Head of caudate nucleus (tissue), 42 donors: ENCODE measurements around the gene OR51B4.
A peak's percentile ranks its signal among the peaks of the same experiment; 100 is the strongest.
"Not testable (repeated sequence)": the region's sequence is repeated elsewhere in the genome, so short reads cannot be mapped to it uniquely, and the experiment has no call there.

Source experiments
- DNase-seq, 42 donors: peaks; one replicate each; pipeline versions ENCODE4 v3.0.0 to v3.0.0-alpha.2; 2020 to 2021; ENCODE audit warnings: mixed read lengths in 7 of 42
- intact Hi-C: fragments of 100-400 bp; cut with DNase I; formaldehyde crosslinking; loops from one replicate; pipeline ENCODE4 v1.15.0; 2022

Gene OR51B4

DNA sequence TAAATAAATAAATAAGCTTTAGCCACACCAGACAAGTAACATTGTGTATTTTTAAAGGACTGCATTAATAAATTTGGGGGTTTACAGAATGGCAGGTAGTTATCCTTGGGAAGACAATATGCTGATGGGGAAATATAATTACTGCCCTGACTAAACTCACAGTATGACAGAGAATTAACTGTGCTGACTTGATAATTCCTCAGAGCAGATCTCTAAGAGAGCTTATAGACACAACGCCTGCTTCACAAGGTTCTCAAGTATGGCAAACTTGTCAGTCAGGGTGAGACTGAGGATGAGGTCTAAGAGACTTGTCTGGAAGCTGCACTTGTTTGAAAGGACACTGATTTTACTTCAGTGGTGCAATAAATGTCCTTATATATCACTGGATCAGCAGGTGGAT, 3.3 kb downstream of the OR51B4 start:
- no peak for DNase-seq
- intact Hi-C loops, result no loop called here

DNA sequence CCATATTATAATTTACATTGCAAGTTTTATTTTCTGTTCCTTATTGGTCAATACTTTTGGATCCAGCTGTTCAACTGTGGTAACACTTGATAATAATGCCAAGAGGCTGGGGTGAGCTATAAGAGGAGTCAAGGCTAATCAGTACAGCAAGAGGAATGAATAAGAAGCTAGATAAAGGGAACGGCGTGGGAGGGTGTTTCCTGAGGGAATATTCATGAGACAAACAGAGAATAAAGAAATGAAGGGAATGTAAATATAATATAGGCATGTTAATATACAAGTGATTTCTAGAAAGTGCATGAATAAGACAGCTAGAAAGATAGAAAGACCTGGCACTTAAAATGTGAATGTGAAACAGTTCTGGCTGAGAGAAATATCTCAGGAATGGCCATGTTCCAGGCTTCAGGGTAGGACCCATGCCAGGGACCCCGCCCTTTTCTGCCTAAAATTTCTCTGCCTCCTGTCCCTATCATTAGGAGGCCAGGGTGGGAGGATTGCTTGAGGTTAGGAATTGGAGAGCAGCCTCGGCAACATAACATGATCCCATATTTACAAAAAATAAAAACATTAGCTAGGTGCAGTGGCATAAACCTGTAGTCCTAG, 3.9 kb downstream of the OR51B4 start:
- intact Hi-C loops, result no loop called here

DNA sequence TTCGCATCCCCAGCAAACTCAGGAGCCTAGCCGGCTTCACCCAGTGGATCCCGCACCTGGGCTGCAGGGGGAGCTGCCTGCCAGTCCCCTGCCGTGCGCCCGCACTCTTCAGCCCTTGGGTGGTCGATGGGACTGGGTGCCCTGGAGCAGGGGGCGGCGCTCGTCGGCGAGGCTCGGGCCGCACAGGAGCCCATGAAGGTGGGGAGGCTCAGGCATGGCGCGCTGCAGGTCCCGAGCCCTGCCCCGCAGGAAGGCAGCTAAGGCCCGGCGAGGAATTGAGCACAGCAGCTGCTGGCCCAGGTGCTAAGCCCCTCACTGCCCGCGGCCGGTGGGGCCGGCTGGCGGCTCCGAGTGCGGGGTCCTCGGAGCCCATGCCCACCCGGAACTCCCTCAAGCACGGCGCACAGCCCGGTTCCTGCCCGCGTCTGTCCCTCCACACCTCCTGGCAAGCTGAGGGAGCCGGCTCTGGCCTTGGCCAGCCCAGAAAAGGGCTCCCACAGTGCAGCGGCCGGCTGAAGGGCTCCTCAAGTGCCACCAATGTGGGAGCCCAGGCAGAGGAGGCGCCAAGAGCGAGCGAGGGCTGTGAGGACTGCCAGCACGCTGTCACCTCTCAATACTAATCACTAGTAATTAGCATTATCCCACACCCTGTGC, 7.3 kb downstream of the OR51B4 start:
- intact Hi-C loops, result not testable (repeated sequence)
- DNase-seq, result peak in 11 of 42 donors; percentile 4 to 46 (median 14)

More for the DNA sequence above, 3.9 kb downstream of the OR51B4 start:
- DNase-seq, result no peak

- DNase-seq, result no peak
- intact Hi-C loops, result no loop called here
Measured at GRCh38 chr11:5293028-5293427, 8.7 kb downstream of the OR51B4 start.

DNA sequence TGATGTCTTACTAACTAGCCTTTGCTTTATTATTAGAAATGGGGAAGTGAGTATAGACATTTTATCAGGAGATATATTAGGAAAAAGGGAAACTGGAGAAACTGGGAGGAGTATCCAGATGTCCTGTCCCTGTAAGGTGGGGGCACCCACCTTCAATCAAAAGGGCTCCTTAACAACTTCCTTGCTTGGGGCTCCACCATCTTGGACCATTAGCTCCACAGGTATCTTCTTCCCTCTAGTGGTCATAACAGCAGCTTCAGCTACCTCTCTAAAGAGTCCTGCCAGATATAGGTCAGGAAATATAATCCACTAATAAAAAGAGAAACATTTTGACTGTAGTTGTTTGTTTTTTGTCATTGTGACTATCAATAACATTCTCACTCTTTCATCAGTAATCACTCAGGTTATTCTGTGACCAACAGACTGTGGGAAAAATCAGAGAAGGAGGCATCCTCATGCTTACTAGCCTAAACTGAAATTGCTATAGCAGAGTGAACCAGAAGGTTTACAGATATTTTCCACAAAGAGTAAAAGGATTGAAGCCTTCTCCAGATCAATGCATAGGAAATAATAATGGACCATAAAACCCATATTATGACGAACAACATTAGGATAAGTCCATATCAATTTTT, 10.4 kb downstream of the OR51B4 start:
- no peak for DNase-seq
- intact Hi-C loops, result no loop called here

DNA sequence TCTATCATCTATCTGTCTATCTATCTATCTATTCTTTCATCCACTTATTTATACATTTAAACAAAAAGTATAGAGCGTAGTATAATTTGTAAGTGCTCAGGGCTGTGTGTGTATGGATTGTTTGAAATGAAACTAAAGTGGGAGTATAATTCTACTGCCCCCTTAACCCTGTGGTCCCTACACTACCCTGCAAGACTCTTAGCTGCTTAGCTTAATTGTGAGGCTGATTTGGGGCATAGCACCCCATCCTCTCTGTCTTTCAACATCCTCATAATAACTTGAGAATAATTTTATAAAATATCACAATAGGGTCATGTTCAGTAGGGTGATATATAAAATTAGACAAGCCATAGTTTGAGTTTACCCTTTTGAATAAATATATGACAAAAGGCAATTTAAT, 11.6 kb downstream of the OR51B4 start:
- no peak for DNase-seq
- intact Hi-C loops, result no loop called here

DNA sequence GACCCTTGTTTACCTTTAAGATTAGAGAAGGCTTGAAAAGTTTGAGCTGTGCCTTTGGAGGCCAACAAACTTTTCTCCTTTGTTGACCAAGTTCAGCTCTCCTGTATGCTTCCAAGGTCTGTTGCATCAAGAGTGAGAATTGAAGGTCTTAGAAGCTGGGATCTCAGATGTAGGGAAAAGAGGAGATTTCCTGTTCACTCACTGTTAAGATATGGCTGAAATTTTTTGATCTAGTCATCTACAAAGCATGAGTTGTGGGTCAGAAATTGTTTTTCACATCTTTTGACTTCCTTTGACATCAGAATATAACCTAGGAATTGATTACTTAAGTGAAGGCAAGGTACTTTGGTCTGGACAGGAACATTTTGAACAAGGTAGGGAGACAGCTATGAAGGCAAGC, 12.1 kb downstream of the OR51B4 start:
- intact Hi-C loops, result no loop called here
- DNase-seq, result no peak

- no peak for DNase-seq
- intact Hi-C loops, result no loop called here
Measured at GRCh38 chr11:5288906-5289550, 12.7 kb downstream of the OR51B4 start.

GRCh38 chr11:5288108-5288905, 13.4 kb downstream of the OR51B4 start:
- intact Hi-C loops, result no loop called here
- DNase-seq, result no peak

DNA sequence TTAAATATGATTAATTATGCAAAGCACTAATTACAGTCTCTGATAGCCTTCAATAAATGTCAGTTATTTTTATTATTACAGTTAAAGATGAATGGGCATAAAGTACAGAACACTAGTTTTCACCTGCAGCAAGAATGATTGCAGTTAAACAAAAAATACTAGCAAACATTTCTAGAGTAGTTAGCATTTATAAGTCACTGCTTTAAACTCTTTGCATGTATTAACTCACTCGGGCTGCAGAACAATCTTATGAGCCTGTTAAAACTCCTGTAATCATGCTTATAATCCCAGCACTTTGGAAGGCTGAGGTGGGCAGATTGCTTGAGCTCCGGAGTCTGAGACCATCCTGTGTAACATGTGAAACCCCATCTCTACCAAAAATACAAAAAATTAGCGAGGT, 14.8 kb downstream of the OR51B4 start:
- intact Hi-C loops, result no loop called here
- no peak for DNase-seq

- intact Hi-C loops, result no loop called here
- DNase-seq, result no peak
Measured at GRCh38 chr11:5286351-5286750, 15.4 kb downstream of the OR51B4 start.

DNA sequence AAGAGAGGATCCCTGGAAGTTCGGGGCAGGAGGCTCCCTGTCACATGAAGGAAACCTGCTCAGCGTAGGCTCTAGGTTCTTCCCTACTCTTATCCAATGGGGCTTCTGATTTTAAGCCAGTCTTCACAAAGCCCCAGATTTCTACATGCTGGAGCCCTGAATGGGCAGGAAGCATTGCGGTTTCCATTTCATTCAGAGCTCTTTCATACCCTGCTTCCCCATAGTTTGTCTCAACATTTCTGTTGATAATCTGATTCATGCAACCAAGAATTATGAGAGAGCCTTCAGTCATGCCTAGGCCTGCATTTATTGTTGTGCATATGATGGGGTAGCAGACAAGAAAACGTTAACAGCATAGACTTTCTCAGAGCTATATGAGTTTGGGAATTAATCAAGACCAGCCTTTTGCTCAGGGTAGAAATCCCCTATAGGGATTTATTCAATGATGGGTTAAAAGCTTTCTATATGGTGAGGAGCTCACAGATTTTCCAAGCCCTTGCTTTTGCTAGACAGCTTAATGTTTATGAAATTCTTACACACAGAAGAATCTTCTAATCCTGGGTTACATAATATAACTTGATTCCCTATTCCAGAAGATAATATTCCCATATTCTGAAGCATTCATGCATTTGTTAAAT, 15.9 kb downstream of the OR51B4 start:
- no peak for DNase-seq
- intact Hi-C loops, result no loop called here

GRCh38 chr11:5284637-5285036, 17.1 kb downstream of the OR51B4 start:
- intact Hi-C loops, result no loop called here

DNA sequence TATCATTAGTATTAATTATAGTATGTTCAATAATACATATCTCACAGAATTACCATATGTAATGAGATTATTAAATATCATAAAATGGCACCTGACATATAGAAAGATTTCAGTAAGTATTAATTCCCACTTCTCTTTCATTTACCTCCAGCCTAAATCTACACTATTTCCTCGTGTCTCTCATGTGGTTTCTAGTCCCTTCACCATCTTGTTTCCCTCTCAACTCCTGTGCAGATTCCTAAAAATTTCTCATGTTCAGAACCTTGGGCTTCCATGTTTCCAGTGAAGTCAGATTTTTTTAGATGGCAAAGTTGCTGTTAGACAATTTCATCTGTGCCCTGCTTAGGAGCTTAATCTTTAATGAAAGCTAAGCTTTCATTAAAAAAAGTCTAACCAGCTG, 17.9 kb downstream of the OR51B4 start:
- DNase-seq, result no peak
- intact Hi-C loops, result no loop called here

More at GRCh38 chr11:5284637-5285036, 17.1 kb downstream of the OR51B4 start:
- no peak for DNase-seq

- DNase-seq, result no peak
- intact Hi-C loops, result no loop called here
Measured at GRCh38 chr11:5283086-5283485, 18.7 kb downstream of the OR51B4 start.

DNA sequence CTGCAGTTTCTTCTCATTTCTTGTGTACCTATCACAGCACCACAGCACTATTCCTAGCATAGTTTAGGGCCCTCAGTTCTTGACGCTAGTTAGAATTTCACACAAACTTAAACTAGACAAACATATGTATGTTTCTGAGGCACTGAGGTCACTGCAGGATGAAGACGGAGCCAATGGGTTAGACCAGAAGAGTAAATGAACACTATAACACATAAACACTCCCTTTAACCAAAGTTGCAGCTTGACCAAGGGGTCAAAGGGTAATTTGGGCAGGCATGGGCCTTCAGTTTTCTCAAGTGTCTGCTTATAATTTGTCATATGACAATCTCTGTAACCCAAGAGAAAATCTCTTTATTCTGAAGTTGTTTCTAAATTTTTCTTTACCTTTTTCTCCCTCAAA, 19.1 kb downstream of the OR51B4 start:
- intact Hi-C loops, result no loop called here
- DNase-seq, result no peak

GRCh38 chr11:5281596-5281995, 20.1 kb downstream of the OR51B4 start:
- DNase-seq, result no peak
- intact Hi-C loops, result no loop called here

- intact Hi-C loops, result no loop called here
- peak in 18 of 42 donors; percentile 5 to 63 (median 15) for DNase-seq
Measured at GRCh38 chr11:5280582-5281102, 21.1 kb downstream of the OR51B4 start.
